HEK293 (cell line): ENCODE results near the gene WDR44.

Experiments used
- AEBP2 ChIP-seq: fragments of 450-650 bp; formaldehyde crosslinking; IDR thresholded peaks from 2 replicates; pipeline ENCODE4 v1.5.1; 2016; ENCODE audit warnings: missing biosample characterization, missing genetic modification characterization, borderline replicate concordance
- EGR2 ChIP-seq: fragments of 450-650 bp; formaldehyde crosslinking; IDR thresholded peaks from 2 replicates; pipeline ENCODE4 v1.5.1; 2016; ENCODE audit warnings: low read depth, missing biosample characterization, missing genetic modification characterization
- HOXC10 ChIP-seq: sonication (generic); formaldehyde crosslinking; IDR thresholded peaks from 2 replicates; pipeline ENCODE4 v1.8.1; 2023; ENCODE audit warnings: mild to moderate bottlenecking, missing genetic modification reagents
- INSM2 ChIP-seq: fragments of 450-650 bp; formaldehyde crosslinking; IDR thresholded peaks from 2 replicates; pipeline ENCODE4 v1.5.1; 2016; ENCODE audit warnings: missing biosample characterization, missing genetic modification characterization
- PRDM1 ChIP-seq: fragments of 450-650 bp; formaldehyde crosslinking; IDR thresholded peaks from 2 replicates; pipeline ENCODE4; 2016; ENCODE audit warnings: missing biosample characterization, missing genetic modification characterization
- PRDM4 ChIP-seq: fragments of 450-650 bp; formaldehyde crosslinking; IDR thresholded peaks from 2 replicates; pipeline ENCODE4 v1.5.1; 2017; ENCODE audit warnings: missing biosample characterization, missing genetic modification characterization
- PRDM6 ChIP-seq: fragments of 450-650 bp; formaldehyde crosslinking; IDR thresholded peaks from 2 replicates; pipeline ENCODE4 v1.5.1; 2017; ENCODE audit warnings: missing biosample characterization, missing genetic modification characterization
- ZBTB10 ChIP-seq: fragments of 450-650 bp; formaldehyde crosslinking; IDR thresholded peaks from 2 replicates; pipeline ENCODE4 v1.5.1; 2016; ENCODE audit warnings: missing biosample characterization, missing genetic modification characterization
- ZNF114 ChIP-seq: fragments of 450-650 bp; formaldehyde crosslinking; IDR thresholded peaks from 2 replicates; pipeline ENCODE4 v1.5.0; 2017; ENCODE audit warnings: missing biosample characterization, missing genetic modification characterization
- ZNF175 ChIP-seq: fragments of 450-650 bp; formaldehyde crosslinking; IDR thresholded peaks from 2 replicates; pipeline ENCODE4 v1.5.1; 2016; ENCODE audit warnings: missing biosample characterization, missing genetic modification characterization
- ZNF18 ChIP-seq: fragments of 450-650 bp; formaldehyde crosslinking; IDR thresholded peaks from 2 replicates; pipeline ENCODE4 v1.5.1; 2016; ENCODE audit warnings: missing biosample characterization, missing genetic modification characterization
- ZNF2 ChIP-seq: fragments of 450-650 bp; formaldehyde crosslinking; IDR thresholded peaks from 2 replicates; pipeline ENCODE4 v1.5.1; 2016; ENCODE audit warnings: missing biosample characterization, missing genetic modification characterization
- ZNF221 ChIP-seq: fragments of 450-650 bp; formaldehyde crosslinking; IDR thresholded peaks from 2 replicates; pipeline ENCODE4 v1.5.1; 2017; ENCODE audit warnings: missing biosample characterization, missing genetic modification characterization, borderline replicate concordance
- ZNF266 ChIP-seq: fragments of 450-650 bp; formaldehyde crosslinking; IDR thresholded peaks from 2 replicates; pipeline ENCODE4 v1.5.1; 2016; ENCODE audit warnings: missing biosample characterization, missing genetic modification characterization, low read depth
- ZNF423 ChIP-seq: fragments of 450-650 bp; formaldehyde crosslinking; IDR thresholded peaks from 2 replicates; pipeline ENCODE4 v1.5.1; 2016; ENCODE audit warnings: missing biosample characterization, missing genetic modification characterization
- ZNF426 ChIP-seq: fragments of 450-650 bp; formaldehyde crosslinking; IDR thresholded peaks from 2 replicates; pipeline ENCODE4 v1.5.1; 2017; ENCODE audit warnings: missing biosample characterization, missing genetic modification characterization, mild to moderate bottlenecking, inconsistent platforms, moderate library complexity
- ZNF433 ChIP-seq: fragments of 450-650 bp; formaldehyde crosslinking; IDR thresholded peaks from 2 replicates; pipeline ENCODE4 v1.5.1; 2016; ENCODE audit warnings: missing biosample characterization, missing genetic modification characterization, low read depth
- ZNF510 ChIP-seq: fragments of 450-650 bp; formaldehyde crosslinking; IDR thresholded peaks from 2 replicates; pipeline ENCODE4 v1.5.1; 2018; ENCODE audit warnings: mild to moderate bottlenecking, missing genetic modification characterization, missing biosample characterization; ENCODE audit not compliant: insufficient replicate concordance
- ZNF544 ChIP-seq: fragments of 450-650 bp; formaldehyde crosslinking; IDR thresholded peaks from 2 replicates; pipeline ENCODE4 v1.5.0; 2017; ENCODE audit warnings: missing biosample characterization, missing genetic modification characterization
- ZNF548 ChIP-seq: fragments of 450-650 bp; formaldehyde crosslinking; IDR thresholded peaks from 2 replicates; pipeline ENCODE4 v1.5.1; 2016; ENCODE audit warnings: missing biosample characterization, missing genetic modification characterization
- ZNF561 ChIP-seq: fragments of 450-650 bp; IDR thresholded peaks from 2 replicates; pipeline ENCODE4 v1.5.1; 2018; ENCODE audit warnings: missing biosample characterization, missing genetic modification characterization, borderline replicate concordance
- ZNF623 ChIP-seq: fragments of 450-650 bp; formaldehyde crosslinking; IDR thresholded peaks from 2 replicates; pipeline ENCODE4 v1.5.1; 2016; ENCODE audit warnings: missing biosample characterization, missing genetic modification characterization
- ZNF626 ChIP-seq: fragments of 450-650 bp; sonication (Bioruptor Pico); formaldehyde crosslinking; IDR thresholded peaks from 2 replicates; pipeline ENCODE4 v1.5.1; 2018; ENCODE audit warnings: missing biosample characterization, missing genetic modification characterization, inconsistent platforms
- ZNF629 ChIP-seq: fragments of 450-650 bp; formaldehyde crosslinking; IDR thresholded peaks from 2 replicates; pipeline ENCODE4 v1.5.1; 2017; ENCODE audit warnings: missing biosample characterization, missing genetic modification characterization
- ZNF670 ChIP-seq: fragments of 450-650 bp; formaldehyde crosslinking; IDR thresholded peaks from 2 replicates; pipeline ENCODE4 v1.5.1; 2016; ENCODE audit warnings: missing biosample characterization, missing genetic modification characterization, low read depth
- ZNF837 ChIP-seq: fragments of 450-650 bp; formaldehyde crosslinking; IDR thresholded peaks from 2 replicates; pipeline ENCODE4 v1.5.1; 2016; ENCODE audit warnings: missing biosample characterization, missing genetic modification characterization
- ZSCAN30 ChIP-seq: fragments of 450-650 bp; IDR thresholded peaks from 2 replicates; pipeline ENCODE4 v1.5.1; 2018; ENCODE audit warnings: missing biosample characterization, mild to moderate bottlenecking, missing genetic modification characterization, moderate library complexity
- ZXDB ChIP-seq: fragments of 450-650 bp; formaldehyde crosslinking; IDR thresholded peaks from 2 replicates; pipeline ENCODE4 v1.5.1; 2016; ENCODE audit warnings: missing biosample characterization, missing genetic modification characterization

The WDR44 gene

GRCh38 chrX:118345464-118346257 is at the start of gene WDR44 (continued):
- TF ChIP-seq PRDM6 (peak; percentile 85), ZNF175 (tag by site-specific recombination) (no peak), ZBTB10 (tag by site-specific recombination) (no peak), ZNF18 (tag by site-specific recombination) (no peak), INSM2 (tag by site-specific recombination) (peak; percentile 56), ZNF510 (tag by site-specific recombination) (no peak), ZNF837 (tag by site-specific recombination) (no peak), ZNF626 (tag by site-specific recombination) (no peak), ZNF423 (tag by site-specific recombination) (peak; percentile 71), ZNF266 (tag by site-specific recombination) (no peak), ZSCAN30 (tag by site-specific recombination) (peak; percentile 44; the same call in 1 of the 2 replicates), ZNF623 (tag by site-specific recombination) (no peak), ZNF2 (tag by site-specific recombination) (no peak), PRDM4 (tag by site-specific recombination) (0 out of 2 replicates have a peak, but pooled peaks have one; percentile 37), EGR2 (tag by site-specific recombination) (peak; percentile 90), ZNF544 (tag by site-specific recombination) (no peak), ZNF670 (tag by site-specific recombination) (no peak), ZNF548 (tag by site-specific recombination) (no peak), ZNF561 (peak; percentile 38; the same call in 1 of the 2 replicates), ZNF114 (tag by site-specific recombination) (no peak), AEBP2 (tag by site-specific recombination) (no peak), ZNF221 (tag by site-specific recombination) (no peak), ZXDB (tag by site-specific recombination) (peak; percentile 56; the same call in 1 of the 2 replicates), ZNF433 (no peak), HOXC10 (CRISPR knock-in tag) (no peak), PRDM1 (tag by site-specific recombination) (no peak), ZNF629 (tag by site-specific recombination) (no peak; the same call in none of the 2 replicates), ZNF426 (tag by site-specific recombination) (no peak)
